Psoas muscle (tissue), 8 donors: ENCODE measurements around the gene FOXM1. TPM values are rescaled to one million over a fixed set of nuclear protein-coding genes. Genes with fewer than 3 reads are reported as not detected.

Experiments
- ATAC-seq, 4 donors: fragments of 200-7000 bp; cut with Tn5 transposase; one replicate each; pipeline ENCODE4 v1.9.1; 2020; ENCODE audit warnings: moderate library complexity in 3 of 4, mild to moderate bottlenecking in 2 of 4
- DNase-seq, 2 donors: peaks; one replicate each; pipeline ENCODE4 v3.0.0-alpha.2; 2020
- H3K27ac ChIP-seq: fragments of 200-600 bp; one replicate; pipeline ENCODE4 v1.8.0; 2022
- H3K27me3 ChIP-seq, 3 donors: fragments of 200-600 bp in 1 of 3; one replicate each; pipeline versions ENCODE4 v1.6.1 to v1.8.0; 2013 to 2022; ENCODE audit warnings: low read length in 2 of 3, mild to moderate bottlenecking in 2 of 3, moderate library complexity in 1 of 3; ENCODE audit not compliant: insufficient read depth in 3 of 3
- H3K36me3 ChIP-seq, 2 donors: fragments of 200-600 bp in 1 of 2; one replicate each; pipeline versions ENCODE4 v1.6.1 to v1.8.0; 2013 to 2022; ENCODE audit warnings: low read depth in 1 of 2, mild to moderate bottlenecking in 1 of 2, moderate library complexity in 1 of 2; ENCODE audit not compliant: insufficient read depth in 1 of 2
- H3K4me1 ChIP-seq: fragments of 200-600 bp; one replicate; pipeline ENCODE4 v1.8.0; 2022
- H3K4me3 ChIP-seq: fragments of 200-600 bp; one replicate; pipeline ENCODE4 v1.8.0; 2022; ENCODE audit warnings: mild to moderate bottlenecking
- H3K9me3 ChIP-seq: fragments of 200-600 bp; one replicate; pipeline ENCODE4 v1.8.0; 2022
- WGBS, 3 donors: extraction: QIAGEN DNeasy Blood & Tissue Kit; methylation state at CpG; one replicate each; pipeline versions ENCODE4 v1.1.6 to v1.1.7; 2013; 5-methylcytosine and 5-hydroxymethylcytosine counted together
- intact Hi-C, 2 donors: fragments of 100-400 bp; cut with DNase I; formaldehyde crosslinking; loops; one replicate each; pipeline versions ENCODE4 v1.11.0 to v1.14.2; 2022
- polyA plus RNA-seq, 3 donors: library from polyadenylated mRNA; stranded (reverse); fragments of 200-250 nt; gene quantifications; one replicate each; pipeline ENCODE4 v1.2.3, GENCODE V29; 2013
- total RNA-seq, 4 donors: library from RNA; stranded (reverse); fragmentation: NEBNext Ultra II Directional in 2 of 4; extraction: Animal tissue kit (Norgen Biotek cat#: 25700) in 2 of 4; gene quantifications; one replicate each; pipeline versions ENCODE4 v1.2.1 to v1.2.4, GENCODE V29; 2021 to 2023
- TF ChIP-seq, protein P1 (sequence below): fragments of 200-600 bp; IDR thresholded peaks from one replicate; pipeline ENCODE4 v1.8.0; 2022; ENCODE audit warnings: antibody characterized with exemption
- donor health status: healthy with polysubstance abuse.
- donor health status: DM: no; HTN: no; CAD: no; lungs with moderate emphysema.
- donor health status: Bipolar disorder and iron deficiency.
- donor health status: healthy.
- donor health status: DM: yes; HTN: yes; CAD: no.
- donor health status: DM: no; HTN: no; CAD: no.
- donor health status: DM: no; HTN: no; CAD: no.
- donor health status: DM: yes; HTN: yes; CAD: no.

Gene FOXM1
- total and polyA plus RNA-seq, 7 donors: 0.15 to 0.59 (median 0.18) TPM; not detected in 1

DNA sequence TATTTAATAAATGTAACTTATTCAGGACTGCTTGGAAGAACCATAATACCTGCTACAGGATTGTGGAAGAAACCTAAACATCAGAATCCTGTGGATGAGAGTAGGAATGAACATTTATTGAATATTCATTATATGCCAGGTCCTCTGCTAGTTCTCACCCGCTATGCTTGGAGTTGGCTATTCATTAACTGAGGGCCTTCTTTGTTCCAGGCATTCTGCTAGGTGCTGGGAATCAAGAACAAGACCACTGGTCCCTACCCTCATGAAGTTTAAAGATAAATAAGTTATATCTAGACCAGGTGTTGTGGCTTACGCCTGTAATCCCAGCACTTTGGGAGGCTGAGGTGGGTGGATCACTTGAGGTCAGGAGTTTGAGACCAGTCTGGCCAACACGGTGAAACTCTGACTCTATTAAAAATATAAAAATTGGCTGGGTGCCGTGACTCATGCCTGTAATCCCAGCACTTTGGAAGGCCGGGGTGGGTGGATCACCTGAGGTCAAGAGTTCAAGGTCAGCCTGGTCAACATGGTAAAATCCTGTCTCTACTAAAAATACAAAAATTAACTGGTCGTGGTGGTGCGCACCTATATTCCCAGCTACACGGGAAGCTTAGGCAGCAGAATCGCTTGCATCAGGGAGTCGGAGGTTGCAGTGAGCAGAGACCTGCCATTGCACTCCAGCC, 9.9 kb upstream of the FOXM1 start:
- Histone ChIP-seq H3K9me3 (no peaks in the 10 kb centered on the region), H3K4me3 (no peak overlapping the region), H3K27me3 (no peaks in the 10 kb centered on the region), H3K27ac (no peak overlapping the region), H3K36me3 (no peaks in the 10 kb centered on the region), H3K4me1 (peaks cover 4% of the 10 kb centered on the region)
- DNase-seq (no peak), ATAC-seq (no peak)
- intact Hi-C loops: loop anchor here in 1 of 2 donors (5.0 kb wide), 1 partner anchor 55 kb away; no protein-coding TSS in a partner anchor
- 89 to 90% (median 89%) methylated on average over 10 of the region's 10 CpGs for WGBS, 3 donors
- TF ChIP-seq, protein P1, sequence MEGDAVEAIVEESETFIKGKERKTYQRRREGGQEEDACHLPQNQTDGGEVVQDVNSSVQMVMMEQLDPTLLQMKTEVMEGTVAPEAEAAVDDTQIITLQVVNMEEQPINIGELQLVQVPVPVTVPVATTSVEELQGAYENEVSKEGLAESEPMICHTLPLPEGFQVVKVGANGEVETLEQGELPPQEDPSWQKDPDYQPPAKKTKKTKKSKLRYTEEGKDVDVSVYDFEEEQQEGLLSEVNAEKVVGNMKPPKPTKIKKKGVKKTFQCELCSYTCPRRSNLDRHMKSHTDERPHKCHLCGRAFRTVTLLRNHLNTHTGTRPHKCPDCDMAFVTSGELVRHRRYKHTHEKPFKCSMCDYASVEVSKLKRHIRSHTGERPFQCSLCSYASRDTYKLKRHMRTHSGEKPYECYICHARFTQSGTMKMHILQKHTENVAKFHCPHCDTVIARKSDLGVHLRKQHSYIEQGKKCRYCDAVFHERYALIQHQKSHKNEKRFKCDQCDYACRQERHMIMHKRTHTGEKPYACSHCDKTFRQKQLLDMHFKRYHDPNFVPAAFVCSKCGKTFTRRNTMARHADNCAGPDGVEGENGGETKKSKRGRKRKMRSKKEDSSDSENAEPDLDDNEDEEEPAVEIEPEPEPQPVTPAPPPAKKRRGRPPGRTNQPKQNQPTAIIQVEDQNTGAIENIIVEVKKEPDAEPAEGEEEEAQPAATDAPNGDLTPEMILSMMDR: no peak

DNA sequence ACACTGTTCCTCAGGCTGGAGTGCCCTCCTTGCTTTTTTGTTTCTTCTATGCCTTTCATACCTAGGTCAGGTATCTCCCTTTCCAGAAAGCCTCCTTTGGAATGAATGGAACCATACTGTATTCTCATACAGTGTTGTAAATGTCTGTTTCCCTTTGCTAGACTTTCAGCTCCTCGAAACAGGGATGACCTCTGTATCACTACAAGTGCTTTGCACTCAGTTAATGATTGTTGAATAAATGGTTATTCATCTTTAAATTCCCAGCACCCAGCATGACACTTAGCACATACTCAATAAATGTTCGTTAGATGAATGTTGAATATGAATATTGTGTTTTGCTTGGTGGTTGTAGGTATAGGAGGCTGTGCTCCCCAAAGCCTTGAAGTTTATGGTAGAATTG, 7.8 kb upstream of the FOXM1 start:
- no peak for ATAC-seq
- intact Hi-C loops: loop anchor here (2.0 to 5.0 kb wide), 5 partner anchors 57 to 158 kb away; no protein-coding TSS in a partner anchor
- no peak for DNase-seq
- Histone ChIP-seq H3K4me1 (no peaks in the 10 kb centered on the region), H3K4me3 (no peak overlapping the region), H3K27ac (no peak overlapping the region), H3K9me3 (no peaks in the 10 kb centered on the region), H3K36me3 (no peaks in the 10 kb centered on the region), H3K27me3 (no peaks in the 10 kb centered on the region)
- 88 to 92% (median 90%) methylated on average over 2 of the region's 2 CpGs for WGBS, 3 donors
- TF ChIP-seq, protein P1: no peak

DNA sequence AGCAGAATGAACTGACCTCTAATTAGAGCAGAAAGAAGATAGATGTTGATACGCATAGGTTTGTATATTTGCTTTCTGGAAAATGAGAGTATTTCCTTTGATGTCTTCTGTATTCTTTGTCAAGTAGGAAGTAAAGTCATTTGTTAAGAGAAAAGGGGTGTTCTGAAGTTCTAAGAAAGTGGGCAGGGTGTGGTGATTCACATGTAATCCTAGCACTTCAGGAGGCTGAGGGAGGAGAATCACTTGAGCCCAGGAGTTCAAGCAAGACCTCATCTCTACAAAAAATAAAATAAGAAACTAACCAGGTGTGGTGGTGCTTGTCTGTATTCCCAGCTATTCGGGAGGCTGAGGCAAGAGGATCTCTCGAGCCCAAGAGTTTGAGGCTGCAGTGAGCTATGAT, 2.9 kb upstream of the FOXM1 start:
- 97 to 99% (median 97%) methylated on average over 3 of the region's 3 CpGs for WGBS, 3 donors
- ATAC-seq: no peak
- no peak overlapping the region for H3K4me3 ChIP-seq
- peaks cover 11% of the 10 kb centered on the region for H3K4me1 ChIP-seq
- H3K27ac ChIP-seq: no peak overlapping the region
- H3K9me3 ChIP-seq: no peaks in the 10 kb centered on the region
- H3K27me3 ChIP-seq: no peaks in the 10 kb centered on the region
- H3K36me3 ChIP-seq: peaks cover 0 to 2% of the 10 kb centered on the region in 2 donors
- intact Hi-C loops: no loop called here
- DNase-seq: no peak
- TF ChIP-seq, protein P1: no peak

DNA sequence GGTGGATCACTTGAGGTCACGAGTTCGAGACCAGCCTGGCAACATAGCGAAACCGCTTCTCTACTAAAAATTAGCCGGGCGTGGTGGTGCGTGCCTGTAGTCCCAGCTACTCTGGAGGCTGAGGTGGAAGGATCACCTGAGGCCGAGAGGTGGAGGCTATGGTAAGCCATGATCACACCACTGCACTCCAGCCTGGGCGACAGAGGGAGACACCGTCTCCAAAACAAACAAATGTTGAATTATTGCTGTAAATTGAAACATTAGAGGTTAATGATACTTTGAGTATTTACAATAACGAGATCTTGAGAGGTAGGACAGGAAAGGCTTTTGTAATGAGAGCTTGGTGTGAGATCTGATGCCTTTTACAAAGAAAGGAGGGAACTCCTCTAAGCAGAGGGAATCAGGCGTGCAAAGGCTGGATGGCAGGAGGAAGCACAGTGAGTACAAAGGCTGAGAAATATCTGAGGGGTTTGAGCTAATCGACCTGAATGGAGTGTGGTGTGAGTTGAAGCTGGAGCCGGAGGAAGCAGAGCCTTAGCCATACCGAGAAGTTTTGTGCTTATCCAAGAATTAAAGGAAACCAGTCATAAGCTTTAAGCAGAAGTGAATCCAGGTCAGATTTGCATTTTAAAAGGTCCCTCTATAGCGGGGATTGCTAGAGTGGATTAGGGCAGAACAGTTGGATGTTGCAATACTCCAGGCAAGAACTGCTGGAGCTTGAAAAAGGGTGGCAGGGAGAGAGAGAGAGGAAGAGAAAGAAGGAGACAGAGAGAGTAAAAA, 1.2 kb upstream of the FOXM1 start:
- DNase-seq (no peak), ATAC-seq (no peak)
- no peaks in the 10 kb centered on the region for H3K27me3 ChIP-seq
- intact Hi-C loops: no loop called here
- H3K9me3 ChIP-seq: no peaks in the 10 kb centered on the region
- peaks cover 11% of the 10 kb centered on the region for H3K4me1 ChIP-seq
- TF ChIP-seq, protein P1: no peak
- peak overlapping the region; percentile 88 for H3K27ac ChIP-seq
- H3K36me3 ChIP-seq: peaks cover 0 to 2% of the 10 kb centered on the region in 2 donors
- 61 to 64% (median 61%) methylated on average over 16 of the region's 16 CpGs for WGBS, 3 donors
- peak overlapping the region; percentile 78 for H3K4me3 ChIP-seq
